Astrocyte (in vitro differentiated cells and primary cell): Measurements from ENCODE around the gene MAOB. TPM values are rescaled to one million over a fixed set of nuclear protein-coding genes. Genes with fewer than 3 reads are reported as not detected.

Source experiments
- DNase-seq: peaks from one replicate; pipeline ENCODE4 v3.0.0-alpha.2; 2010; ENCODE audit warnings: low read depth
- FAIRE-seq: peaks from 2 replicates; lab custom pipeline; 2011; peaks lifted over from hg19 to GRCh38; lab: Jason Lieb, UNC
- H2AFZ ChIP-seq: 2 replicates; pipeline ENCODE4 v1.6.0; 2012; ENCODE audit warnings: low read depth, low read length, inconsistent platforms
- H3K27ac ChIP-seq: 2 replicates; pipeline ENCODE4 v1.5.1; 2011; ENCODE audit warnings: low read depth, low read length, inconsistent platforms
- H3K27me3 ChIP-seq: 2 replicates; pipeline ENCODE4 v1.6.0; 2011; ENCODE audit warnings: low read length, inconsistent platforms; ENCODE audit not compliant: insufficient read depth
- H3K36me3 ChIP-seq: 2 replicates; pipeline ENCODE4 v1.5.1; 2011; ENCODE audit warnings: low read length, inconsistent platforms; ENCODE audit not compliant: insufficient read depth
- H3K4me1 ChIP-seq: 2 replicates; pipeline ENCODE4 v1.5.1; 2011; ENCODE audit warnings: low read length, inconsistent platforms; ENCODE audit not compliant: insufficient read depth
- H3K4me2 ChIP-seq: 2 replicates; pipeline ENCODE4 v1.6.0; 2012; ENCODE audit warnings: low read length, inconsistent platforms
- H3K4me3 ChIP-seq: 2 replicates; pipeline ENCODE4 v1.5.1; 2011; ENCODE audit warnings: low read depth, mild to moderate bottlenecking, low read length, inconsistent platforms; ENCODE audit not compliant: insufficient read depth
- H3K79me2 ChIP-seq: 2 replicates; pipeline ENCODE4 v1.6.0; 2012; ENCODE audit warnings: mild to moderate bottlenecking, low read length, inconsistent platforms; ENCODE audit not compliant: insufficient read depth
- H3K9ac ChIP-seq: 2 replicates; pipeline ENCODE4 v1.6.0; 2012; ENCODE audit warnings: mild to moderate bottlenecking, low read length, inconsistent platforms
- H3K9me3 ChIP-seq: 2 replicates; pipeline ENCODE4 v1.5.1; 2012; ENCODE audit warnings: low read depth, mild to moderate bottlenecking, low read length, inconsistent platforms; ENCODE audit not compliant: insufficient read depth
- H4K20me1 ChIP-seq: 2 replicates; pipeline ENCODE4 v1.6.0; 2012; ENCODE audit warnings: low read length, inconsistent platforms; ENCODE audit not compliant: insufficient read depth
- H3K27ac Mint-ChIP-seq: one replicate; pipeline ENCODE4 v1.8.0; 2021; ENCODE audit warnings: mild to moderate bottlenecking, mixed read lengths; ENCODE audit not compliant: unreplicated experiment
- H3K27me3 Mint-ChIP-seq: one replicate; pipeline ENCODE4 v1.8.0; 2021; ENCODE audit warnings: low read depth, mixed read lengths; ENCODE audit not compliant: unreplicated experiment
- H3K36me3 Mint-ChIP-seq: one replicate; pipeline ENCODE4 v1.8.0; 2021; ENCODE audit warnings: low read depth, mixed read lengths; ENCODE audit not compliant: unreplicated experiment
- H3K4me1 Mint-ChIP-seq: one replicate; pipeline ENCODE4 v1.8.0; 2021; ENCODE audit warnings: low read depth, mixed read lengths; ENCODE audit not compliant: unreplicated experiment
- H3K4me3 Mint-ChIP-seq: one replicate; pipeline ENCODE4 v1.8.0; 2021; ENCODE audit warnings: mild to moderate bottlenecking, moderate library complexity, mixed read lengths; ENCODE audit not compliant: unreplicated experiment
- H3K9me3 Mint-ChIP-seq: one replicate; pipeline ENCODE4 v1.8.0; 2021; ENCODE audit warnings: mild to moderate bottlenecking, mixed read lengths; ENCODE audit not compliant: unreplicated experiment
- EZH2 ChIP-seq: IDR thresholded peaks from 2 replicates; pipeline ENCODE4 v1.6.1; 2012; ENCODE audit warnings: mild to moderate bottlenecking, low read length, inconsistent platforms; ENCODE audit not compliant: insufficient read depth
- total RNA-seq: library from RNA; stranded (reverse); gene quantifications from 2 replicates; pipeline ENCODE4 v1.2.1, GENCODE V29; 2021
- TF ChIP-seq, protein P1 (sequence below): IDR thresholded peaks from 2 replicates; pipeline ENCODE4 v1.5.1; 2011; ENCODE audit warnings: low read depth, mild to moderate bottlenecking, inconsistent platforms, low read length, moderate library complexity; ENCODE audit not compliant: insufficient read depth

The MAOB gene
- total RNA-seq, 1 donor from 2014 or later, result 0.20 TPM

DNA sequence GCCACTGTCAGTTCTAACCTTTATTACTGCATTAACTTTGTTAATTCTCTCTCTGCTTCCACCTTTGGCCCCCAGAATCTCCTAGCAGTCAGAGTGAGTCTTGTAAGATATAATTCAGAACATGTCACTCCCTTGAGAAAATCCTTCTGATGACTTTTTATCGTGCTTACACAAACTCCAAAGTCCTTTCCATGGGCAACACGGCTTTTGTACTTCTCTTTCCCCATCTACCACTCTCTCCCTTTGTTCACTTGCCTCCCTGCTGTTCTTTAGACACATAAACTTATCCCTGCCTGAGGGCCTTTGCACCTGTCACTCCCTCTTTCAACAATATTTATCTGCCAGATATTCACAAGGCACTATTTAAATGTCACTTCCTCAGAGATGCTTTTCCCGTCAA, 64.8 kb downstream of the MAOB start:
- DNase-seq (no peak), FAIRE-seq (no peak)
- Mint-ChIP-seq H3K4me3 (no peak overlapping the region), H3K9me3 (no peaks in the 10 kb centered on the region), H3K4me1 (peaks cover 6% of the 10 kb centered on the region), H3K27me3 (no peaks in the 10 kb centered on the region), H3K27ac (no peak overlapping the region), H3K36me3 (no peaks in the 10 kb centered on the region)
- H3K4me1 ChIP-seq, result no peaks in the 10 kb centered on the region
- H3K9me3 ChIP-seq, result no peaks in the 10 kb centered on the region
- H3K4me3 ChIP-seq, result no peak overlapping the region
- no peak overlapping the region for H2AFZ ChIP-seq
- no peak overlapping the region for H3K4me2 ChIP-seq
- H3K27ac ChIP-seq, result no peak overlapping the region
- no peaks in the 10 kb centered on the region for H3K79me2 ChIP-seq
- no peaks in the 10 kb centered on the region for H3K36me3 ChIP-seq
- no peak for TF ChIP-seq EZH2
- TF ChIP-seq, protein P1, sequence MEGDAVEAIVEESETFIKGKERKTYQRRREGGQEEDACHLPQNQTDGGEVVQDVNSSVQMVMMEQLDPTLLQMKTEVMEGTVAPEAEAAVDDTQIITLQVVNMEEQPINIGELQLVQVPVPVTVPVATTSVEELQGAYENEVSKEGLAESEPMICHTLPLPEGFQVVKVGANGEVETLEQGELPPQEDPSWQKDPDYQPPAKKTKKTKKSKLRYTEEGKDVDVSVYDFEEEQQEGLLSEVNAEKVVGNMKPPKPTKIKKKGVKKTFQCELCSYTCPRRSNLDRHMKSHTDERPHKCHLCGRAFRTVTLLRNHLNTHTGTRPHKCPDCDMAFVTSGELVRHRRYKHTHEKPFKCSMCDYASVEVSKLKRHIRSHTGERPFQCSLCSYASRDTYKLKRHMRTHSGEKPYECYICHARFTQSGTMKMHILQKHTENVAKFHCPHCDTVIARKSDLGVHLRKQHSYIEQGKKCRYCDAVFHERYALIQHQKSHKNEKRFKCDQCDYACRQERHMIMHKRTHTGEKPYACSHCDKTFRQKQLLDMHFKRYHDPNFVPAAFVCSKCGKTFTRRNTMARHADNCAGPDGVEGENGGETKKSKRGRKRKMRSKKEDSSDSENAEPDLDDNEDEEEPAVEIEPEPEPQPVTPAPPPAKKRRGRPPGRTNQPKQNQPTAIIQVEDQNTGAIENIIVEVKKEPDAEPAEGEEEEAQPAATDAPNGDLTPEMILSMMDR, result no peak
- H4K20me1 ChIP-seq, result no peaks in the 10 kb centered on the region
- H3K27me3 ChIP-seq, result no peaks in the 10 kb centered on the region
- no peak overlapping the region for H3K9ac ChIP-seq

DNA sequence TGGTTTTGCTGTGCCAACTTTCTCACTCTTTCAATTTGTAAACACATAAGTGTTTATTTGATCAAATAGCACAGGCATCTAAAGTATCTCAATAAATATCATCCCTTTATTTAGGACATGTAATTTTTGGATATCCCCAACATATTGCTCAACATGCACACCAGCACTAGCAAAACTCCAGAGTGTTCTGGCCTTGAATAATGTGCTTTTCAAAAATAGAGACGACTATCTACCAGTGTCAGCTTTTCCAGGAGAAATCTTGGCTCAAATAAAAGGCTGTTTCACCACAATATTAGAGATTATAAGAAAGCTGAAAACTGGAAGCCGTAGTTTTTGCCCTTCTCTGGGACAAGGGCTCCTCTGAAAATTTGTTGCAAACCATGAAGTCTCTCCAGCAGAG, 67.0 kb downstream of the MAOB start:
- H3K27me3 Mint-ChIP-seq, result no peaks in the 10 kb centered on the region
- no peaks in the 10 kb centered on the region for H3K4me1 Mint-ChIP-seq
- Histone ChIP-seq H3K4me1 (no peaks in the 10 kb centered on the region), H3K4me2 (no peak overlapping the region), H2AFZ (no peak overlapping the region), H3K27me3 (no peaks in the 10 kb centered on the region), H4K20me1 (no peaks in the 10 kb centered on the region), H3K4me3 (no peak overlapping the region), H3K27ac (no peak overlapping the region), H3K9ac (no peak overlapping the region), H3K36me3 (no peaks in the 10 kb centered on the region), H3K9me3 (no peaks in the 10 kb centered on the region), H3K79me2 (no peaks in the 10 kb centered on the region)
- H3K36me3 Mint-ChIP-seq, result no peaks in the 10 kb centered on the region
- FAIRE-seq (no peak), DNase-seq (no peak)
- H3K9me3 Mint-ChIP-seq, result no peaks in the 10 kb centered on the region
- TF ChIP-seq, protein P1, result no peak
- TF ChIP-seq EZH2, result no peak
- no peak overlapping the region for H3K27ac Mint-ChIP-seq
- H3K4me3 Mint-ChIP-seq, result no peak overlapping the region

DNA sequence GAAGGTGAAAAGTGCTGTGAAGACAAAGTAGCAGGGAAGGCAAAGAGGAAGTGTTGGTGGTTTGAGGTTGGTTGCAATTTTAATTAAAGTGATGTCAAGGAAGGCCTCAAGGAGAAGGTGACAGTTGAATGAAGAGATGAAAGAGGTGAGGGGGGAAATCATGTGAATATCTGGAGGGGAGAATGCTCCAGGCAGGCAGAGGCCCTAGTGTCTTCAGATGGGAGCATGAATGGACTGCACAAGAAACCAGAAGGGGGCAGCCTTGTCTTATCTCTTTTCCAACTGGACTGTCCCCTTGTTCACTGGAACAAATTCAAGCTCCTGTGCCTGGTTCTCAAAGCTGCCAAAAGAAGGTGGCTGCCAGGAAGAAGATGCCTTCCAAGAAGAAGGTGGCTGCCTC, 68.4 kb downstream of the MAOB start:
- Mint-ChIP-seq H3K4me3 (no peak overlapping the region), H3K4me1 (no peaks in the 10 kb centered on the region), H3K9me3 (no peaks in the 10 kb centered on the region), H3K27ac (no peak overlapping the region), H3K27me3 (no peaks in the 10 kb centered on the region), H3K36me3 (no peaks in the 10 kb centered on the region)
- H3K9ac ChIP-seq, result no peak overlapping the region
- H3K27me3 ChIP-seq, result no peaks in the 10 kb centered on the region
- H3K4me1 ChIP-seq, result no peaks in the 10 kb centered on the region
- DNase-seq, result no peak
- no peak for TF ChIP-seq EZH2
- TF ChIP-seq, protein P1, result peak; percentile 3
- no peak for FAIRE-seq
- H3K27ac ChIP-seq, result no peak overlapping the region
- no peaks in the 10 kb centered on the region for H4K20me1 ChIP-seq
- no peaks in the 10 kb centered on the region for H3K36me3 ChIP-seq
- no peak overlapping the region for H2AFZ ChIP-seq
- no peak overlapping the region for H3K4me3 ChIP-seq
- no peak overlapping the region for H3K4me2 ChIP-seq
- no peaks in the 10 kb centered on the region for H3K9me3 ChIP-seq
- no peaks in the 10 kb centered on the region for H3K79me2 ChIP-seq
